Fibroblast of skin of scalp (primary cell): Measurements from ENCODE around the gene SLC26A2.
"Not testable (repeated sequence)": the region's sequence is repeated elsewhere in the genome, so short reads cannot be mapped to it uniquely, and the experiment has no call there.

Experiments
- DNase-seq: peaks from one replicate; pipeline ENCODE4 v3.0.0-alpha.2; 2013

Gene SLC26A2

DNA sequence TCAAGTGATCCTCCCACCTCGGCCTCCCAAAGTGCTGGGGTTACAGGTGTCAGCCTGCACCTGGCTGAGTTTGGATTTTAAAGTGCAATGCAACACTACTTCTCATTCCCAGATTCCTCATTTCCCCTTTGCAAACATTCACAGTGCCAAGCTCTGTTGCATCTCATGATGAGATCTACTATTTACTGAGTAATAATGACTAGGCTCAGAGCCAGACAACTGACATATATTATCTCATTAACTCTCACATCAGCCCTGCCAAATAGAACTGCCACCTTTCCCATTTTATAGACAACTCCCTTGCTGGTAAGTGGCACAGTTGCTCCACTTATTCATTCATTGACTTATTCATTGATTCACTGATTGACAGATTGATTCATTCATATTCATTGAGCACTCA, 22.9 kb upstream of the SLC26A2 start:
- no peak for DNase-seq

DNA sequence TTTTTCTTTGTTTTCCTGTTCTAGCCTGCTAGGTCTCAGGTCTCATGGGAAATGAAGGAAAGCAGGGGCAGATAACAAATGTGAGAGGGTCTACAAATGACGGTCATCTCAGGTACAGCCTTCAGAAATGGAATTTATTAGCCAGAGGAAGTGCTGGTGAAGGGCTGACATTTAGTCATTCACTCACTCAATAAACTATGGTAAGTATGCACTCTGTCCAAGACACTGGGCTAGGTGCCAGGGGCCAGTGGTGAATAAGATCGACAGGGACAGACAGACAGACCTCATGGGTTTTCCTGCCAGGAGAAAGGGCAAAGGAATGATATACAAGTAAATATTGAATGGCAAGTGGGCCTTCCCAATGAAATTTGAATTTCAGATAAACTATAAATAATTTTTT, 22.3 kb upstream of the SLC26A2 start:
- DNase-seq = peak; percentile 80

DNA sequence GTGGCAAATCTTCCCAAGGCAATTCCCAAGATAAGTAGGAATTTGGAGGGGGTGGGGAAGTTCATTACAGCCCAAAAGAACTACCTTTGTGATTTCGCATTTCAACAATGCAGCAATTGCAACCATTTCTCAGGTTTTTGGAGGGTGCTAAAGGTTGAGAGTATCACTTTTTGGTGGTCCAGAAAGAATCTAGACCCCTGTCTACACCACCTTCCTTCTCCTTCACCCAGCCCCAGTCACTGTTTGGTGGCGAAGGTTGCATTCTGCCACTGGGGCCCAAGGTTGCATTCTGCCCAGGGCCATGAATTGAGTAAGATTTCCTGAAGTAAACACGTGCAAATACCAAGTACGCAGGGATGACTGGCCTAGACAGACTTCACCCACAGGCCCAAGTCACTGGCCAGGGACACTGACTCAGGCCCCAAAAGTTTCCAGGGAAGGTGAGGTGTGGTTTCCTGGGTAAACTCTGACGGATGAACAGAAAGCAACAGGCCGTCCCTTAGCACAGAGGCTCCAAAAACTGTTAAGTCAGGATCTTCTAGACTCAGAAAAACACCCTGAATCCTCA, 21.7 kb upstream of the SLC26A2 start:
- DNase-seq = peak; percentile 24

DNA sequence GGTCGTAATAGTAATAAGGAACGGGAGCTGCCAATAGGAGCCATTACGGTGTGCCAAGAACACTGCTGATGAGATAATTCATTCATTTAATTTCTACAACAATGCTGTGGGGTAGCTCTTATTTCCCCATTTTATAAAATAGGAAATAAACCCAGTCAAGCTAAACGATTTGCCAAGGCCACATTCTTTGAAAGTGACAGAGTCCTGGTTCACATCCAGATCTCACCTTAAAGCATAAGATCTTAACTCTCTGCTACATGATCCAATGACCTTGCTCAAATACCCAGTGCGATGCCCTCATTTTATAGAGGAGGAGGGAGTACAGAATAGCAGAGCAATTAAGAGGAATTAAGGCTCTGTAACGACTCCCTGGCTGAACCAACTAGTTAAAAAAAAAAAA, 21.0 kb upstream of the SLC26A2 start:
- no peak for DNase-seq

DNA sequence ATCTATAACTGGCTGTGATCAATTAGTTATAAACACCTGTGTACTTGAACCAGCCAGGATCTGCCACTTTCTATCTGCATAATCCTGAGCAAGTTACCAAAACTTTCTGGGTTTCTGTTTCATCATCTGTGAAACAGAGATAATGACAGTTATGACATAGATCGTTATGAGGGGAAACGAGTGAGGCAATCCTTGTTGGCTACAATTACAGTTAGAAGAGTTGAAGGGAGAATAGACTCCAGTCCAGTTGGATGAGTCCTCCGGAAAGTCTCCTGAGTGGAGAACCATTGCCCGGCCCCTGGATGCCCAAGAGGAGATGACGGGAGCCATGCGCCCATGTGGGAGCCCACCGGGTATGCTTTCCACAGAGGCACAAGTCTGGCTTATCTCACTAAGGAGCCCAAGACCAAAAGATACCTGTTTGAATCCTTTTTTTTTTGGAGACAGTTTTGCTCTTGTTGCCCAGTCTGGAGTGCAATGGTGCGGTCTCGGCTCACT, 20.4 kb upstream of the SLC26A2 start:
- no peak for DNase-seq

DNA sequence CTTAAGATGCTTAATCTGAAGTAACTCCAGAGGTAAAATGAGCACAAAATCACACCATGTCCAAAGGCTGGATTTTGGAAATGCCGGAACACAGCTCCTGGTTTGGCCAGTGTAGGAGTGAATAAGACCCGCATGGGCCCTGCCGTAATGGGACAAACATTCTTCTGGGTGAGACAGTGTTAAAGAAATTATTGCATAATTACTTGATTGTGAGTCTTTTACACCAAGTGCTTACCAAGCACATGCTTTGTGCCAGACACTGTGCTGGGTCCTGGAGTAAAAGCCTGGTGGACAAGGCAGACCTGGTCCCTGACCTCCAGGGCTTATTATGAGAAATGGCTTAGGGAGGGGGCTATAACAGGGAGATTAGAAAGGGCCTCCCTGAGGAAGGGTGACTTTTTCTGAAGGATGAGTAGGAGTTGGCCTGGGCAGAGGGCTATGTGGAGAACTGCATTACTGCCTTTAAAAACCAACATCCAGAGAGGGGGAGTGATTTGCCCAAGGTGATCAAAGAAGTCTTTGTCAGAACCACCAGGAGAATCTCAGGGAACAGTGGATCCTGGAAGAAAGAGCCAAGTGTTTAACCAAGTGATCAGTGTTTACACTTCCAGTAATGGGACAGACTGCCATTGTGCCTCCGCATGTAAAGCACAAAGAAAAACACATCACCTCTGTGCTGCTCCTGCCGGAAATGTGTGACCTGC, 19.5 kb upstream of the SLC26A2 start:
- no peak for DNase-seq

DNA sequence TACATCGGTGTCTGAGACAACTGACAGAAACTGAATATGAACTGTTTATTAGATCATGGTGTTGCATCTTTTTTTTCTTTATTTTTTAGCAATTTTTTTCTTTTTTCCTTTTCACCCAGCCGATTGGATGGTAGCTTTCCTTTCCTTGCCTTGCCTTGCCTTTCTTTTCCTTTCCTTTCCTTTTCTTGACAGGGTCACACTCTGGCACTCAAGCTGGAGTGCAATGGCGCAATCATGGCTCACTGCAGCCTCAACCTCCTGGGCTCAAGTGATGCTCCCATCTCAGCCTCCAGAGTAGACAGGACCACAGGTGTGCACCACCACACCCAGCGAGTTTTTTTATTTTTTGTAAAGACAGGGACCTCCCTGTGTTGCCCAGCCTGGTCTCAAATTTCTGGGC, 18.8 kb upstream of the SLC26A2 start:
- DNase-seq = no peak

DNA sequence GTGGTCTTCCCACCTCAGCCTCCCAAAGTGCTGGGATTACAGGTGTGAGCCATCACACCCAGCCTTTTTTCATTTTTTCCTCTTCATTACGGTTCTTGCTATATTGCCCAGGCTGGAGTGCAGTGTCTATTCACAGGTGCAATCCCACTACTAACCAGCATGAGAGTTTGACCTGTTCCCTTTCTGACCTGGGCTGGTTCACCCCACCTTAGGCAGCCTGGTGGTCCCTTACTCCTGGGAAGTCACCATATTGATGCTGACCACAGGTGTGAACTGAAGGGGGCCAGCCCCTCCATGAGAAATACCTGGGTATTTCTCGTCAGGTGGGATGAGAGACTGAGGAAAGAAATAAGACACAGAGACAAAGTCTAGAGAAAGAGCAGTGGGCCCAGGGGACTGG, 18.4 kb upstream of the SLC26A2 start:
- DNase-seq = no peak

DNA sequence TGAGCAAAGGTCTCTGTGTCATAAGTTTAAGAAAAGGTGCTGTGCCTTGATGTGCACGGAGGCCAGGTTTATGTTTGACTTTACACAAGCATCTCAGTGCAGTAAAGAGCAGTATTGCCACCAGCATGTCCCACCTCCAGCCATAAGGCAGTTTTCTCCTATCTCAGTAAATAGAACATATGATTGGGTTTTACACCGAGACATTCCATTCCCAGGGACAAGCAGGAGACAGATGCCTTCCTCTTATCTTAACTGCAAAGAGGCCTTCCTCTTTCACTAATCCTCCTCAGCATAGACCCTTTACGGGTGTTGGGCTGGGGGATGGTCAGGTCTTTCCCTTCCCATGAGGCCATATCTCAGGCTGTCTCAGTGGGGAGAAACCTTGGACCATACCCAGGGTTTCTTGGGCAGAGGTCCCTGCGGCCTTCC, 17.8 kb upstream of the SLC26A2 start:
- not testable (repeated sequence) for DNase-seq

DNA sequence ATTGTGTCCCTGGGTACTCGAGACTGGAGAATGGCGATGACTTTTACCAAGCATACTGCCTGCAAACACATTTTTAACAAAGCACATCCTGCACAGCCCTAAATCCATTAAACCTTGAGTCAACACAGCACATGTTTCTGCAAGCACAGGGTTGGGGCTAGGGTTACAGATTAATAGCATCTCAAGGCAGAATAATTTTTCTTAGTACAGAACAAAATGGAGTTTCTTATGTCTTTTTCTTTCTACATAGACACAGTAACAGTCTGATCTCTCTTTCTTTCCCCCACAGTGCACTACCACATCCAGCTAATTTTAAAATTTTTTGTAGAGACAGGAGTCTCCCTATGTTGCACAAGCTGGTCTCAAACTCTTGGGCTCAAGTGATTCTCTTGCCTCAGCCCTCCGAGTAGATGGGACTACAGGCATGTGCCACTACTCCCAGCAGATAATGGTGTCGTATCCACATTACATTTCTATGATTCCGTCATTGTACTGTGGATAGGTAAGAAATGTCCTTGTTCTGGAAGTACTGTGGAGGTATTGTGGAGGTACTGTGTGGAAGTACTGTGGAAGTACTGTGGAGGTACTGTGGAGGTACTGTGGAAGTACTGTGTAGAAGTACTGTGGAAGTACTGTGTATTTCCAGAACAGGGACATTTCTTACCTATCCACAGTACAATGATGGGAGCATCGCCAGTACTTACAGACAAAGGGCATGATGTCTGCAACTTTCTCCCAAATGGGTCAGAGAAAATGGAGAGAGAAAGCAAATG, 17.2 kb upstream of the SLC26A2 start:
- not testable (repeated sequence) for DNase-seq

DNA sequence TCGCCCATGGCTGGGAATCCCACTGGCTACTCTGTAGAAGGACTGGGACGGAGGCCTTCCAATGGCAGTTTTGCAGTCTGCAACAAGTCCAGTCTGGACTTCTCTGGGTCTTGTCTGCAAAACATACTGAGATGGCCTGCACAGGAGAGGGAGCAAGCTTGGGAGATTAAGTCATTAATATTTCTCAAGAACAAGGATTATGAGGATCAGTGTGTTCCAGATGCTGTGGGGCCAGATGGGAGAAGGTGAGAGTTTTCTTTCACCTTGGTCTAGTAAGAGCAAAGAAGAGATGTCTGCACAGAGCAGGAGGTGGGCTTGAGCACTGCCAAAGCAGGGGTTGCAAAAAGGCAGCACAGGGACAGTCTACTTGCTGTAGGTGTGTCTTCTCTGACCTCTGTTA, 15.9 kb upstream of the SLC26A2 start, which contains the start of gene PDE6A:
PDE6A (minus strand) TSS at position 128 of the 400 bp plus-strand sequence; CDS start at position 8, 120 bp downstream.
- DNase-seq = no peak

DNA sequence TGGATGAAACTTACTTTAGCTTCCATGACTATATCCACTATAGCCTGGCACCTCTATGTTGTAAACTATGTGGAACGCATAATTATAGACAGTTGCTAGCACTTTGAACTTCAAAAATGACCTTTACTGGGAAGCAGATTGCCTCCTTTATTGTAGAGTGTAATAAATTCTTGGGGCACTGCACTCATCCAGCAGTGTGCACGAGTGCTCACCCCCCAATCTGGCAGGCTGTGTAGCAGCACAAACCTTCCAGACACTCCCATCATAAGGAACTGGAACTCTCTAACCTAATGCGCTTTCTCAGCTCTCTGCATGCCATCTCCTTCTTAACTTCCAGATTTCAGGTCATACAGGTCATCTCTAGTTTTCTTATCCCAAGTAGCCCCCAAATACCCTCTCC, 14.4 kb upstream of the SLC26A2 start:
- DNase-seq = no peak

DNA sequence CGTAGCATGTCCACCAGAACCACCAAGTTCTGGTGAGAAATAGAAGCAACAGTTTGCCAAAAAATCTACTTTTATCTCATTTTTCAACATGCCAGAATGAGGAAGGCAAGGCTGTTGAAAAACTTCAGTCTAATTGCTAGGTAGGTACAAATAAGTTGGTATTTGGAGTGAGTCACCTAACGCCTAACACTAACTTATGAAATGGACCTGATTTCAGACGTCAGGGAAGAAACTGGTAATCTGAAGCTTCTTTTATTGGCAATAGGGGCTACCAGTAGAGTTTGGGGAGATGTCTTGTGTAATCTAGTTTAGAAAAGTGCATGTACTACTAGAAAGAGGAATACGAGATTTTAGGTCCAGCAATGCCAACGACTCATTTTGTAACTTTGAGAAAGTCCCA, 11.6 kb upstream of the SLC26A2 start:
- no peak for DNase-seq

DNA sequence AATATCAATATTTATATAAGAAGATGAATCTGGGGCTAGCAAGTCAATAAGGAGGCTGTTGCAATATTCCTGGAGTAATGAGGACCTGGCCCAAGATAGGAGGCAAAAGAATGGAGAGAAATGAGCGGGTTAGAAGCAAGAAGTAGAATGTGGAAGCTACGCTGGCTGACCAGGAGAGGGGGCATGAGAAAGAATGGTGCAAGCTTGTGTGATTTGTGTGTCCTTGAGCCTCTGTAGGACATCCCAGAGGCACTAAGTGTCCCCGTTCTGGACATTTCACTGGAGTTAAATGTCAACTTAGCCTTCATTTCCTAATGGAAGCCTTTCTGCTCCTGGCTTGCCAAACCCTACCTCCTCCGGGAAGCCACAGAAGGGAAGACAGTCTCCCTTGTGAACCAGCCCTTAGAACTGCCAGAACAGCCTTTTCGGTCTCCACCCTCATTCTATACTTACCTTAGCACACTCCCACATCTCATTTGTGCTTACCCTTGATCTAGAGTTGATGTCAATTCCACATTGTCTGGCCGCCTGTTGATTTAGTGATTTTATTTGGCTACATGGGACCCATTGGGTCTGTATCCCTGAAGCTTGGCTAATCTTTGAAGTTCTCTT, 9.3 kb upstream of the SLC26A2 start:
- DNase-seq = no peak

DNA sequence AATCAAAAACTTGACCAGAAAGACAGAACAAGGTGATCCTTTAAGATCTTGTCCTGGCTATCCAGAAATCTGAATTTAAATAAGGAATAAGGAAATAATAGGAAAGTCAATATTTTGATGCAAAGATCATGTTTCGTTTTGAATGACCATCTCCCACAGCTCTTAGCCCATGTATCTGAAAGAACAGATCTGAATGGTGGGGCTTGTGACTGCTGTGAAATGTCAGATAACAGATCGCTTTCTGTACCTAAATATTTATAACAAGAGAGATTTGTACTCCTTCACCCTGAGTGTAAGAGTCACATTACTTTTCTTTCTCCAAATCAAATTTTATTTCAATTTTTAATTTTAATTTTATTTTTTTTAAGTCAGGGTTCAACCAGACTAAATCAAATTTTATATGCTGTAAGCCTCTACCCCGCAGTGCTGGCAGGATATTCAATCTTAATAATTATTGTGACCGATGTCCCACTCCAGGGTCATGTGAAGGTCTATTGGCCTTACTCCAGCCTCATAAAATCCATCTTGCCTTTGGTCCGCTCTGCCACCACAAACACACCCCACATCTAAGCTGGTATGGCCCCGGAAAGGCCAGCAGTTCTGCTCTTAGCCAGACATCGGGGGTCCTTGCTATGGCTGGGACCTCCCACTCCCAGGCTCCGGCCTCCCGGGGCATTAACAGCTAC, 7.0 kb upstream of the SLC26A2 start:
- no peak for DNase-seq

DNA sequence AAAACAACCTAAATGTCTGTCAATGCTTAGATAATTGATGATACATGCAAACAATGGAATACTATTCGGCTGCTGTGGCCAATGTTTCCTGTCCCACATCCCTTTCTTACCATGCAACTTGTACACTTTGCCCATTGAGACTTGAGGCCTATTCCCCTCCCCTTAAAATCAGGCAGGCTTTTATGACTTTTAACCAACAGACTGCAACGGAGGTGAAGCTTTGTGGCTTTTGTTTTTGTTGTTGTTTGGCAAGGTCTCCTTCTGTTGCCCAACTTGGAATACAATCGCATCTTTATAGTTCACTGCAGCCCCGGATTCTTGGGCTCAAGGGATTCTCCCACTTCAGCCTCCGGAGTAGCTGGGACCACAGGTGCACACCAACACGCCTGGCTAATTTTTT, 5.8 kb upstream of the SLC26A2 start:
- DNase-seq = no peak

DNA sequence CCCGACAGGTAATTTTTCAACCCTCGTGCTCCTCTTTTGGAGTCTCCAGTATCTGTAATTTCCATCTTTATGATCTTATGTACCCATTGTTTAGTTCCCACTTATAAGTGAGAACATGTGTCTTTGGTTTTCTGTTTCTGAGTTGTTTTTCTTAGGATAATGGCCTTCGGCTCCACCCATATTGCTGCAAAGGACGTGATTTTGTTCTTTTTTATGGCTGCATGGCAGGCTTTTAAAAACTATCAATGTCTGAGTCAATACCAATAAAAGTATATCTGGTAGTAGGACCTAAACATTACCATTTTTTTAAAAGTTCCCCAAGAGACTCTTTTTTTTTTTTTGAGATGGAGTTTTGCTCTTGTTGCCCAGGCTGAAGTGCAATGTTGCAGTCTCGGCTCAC, 3.9 kb upstream of the SLC26A2 start:
- no peak for DNase-seq

DNA sequence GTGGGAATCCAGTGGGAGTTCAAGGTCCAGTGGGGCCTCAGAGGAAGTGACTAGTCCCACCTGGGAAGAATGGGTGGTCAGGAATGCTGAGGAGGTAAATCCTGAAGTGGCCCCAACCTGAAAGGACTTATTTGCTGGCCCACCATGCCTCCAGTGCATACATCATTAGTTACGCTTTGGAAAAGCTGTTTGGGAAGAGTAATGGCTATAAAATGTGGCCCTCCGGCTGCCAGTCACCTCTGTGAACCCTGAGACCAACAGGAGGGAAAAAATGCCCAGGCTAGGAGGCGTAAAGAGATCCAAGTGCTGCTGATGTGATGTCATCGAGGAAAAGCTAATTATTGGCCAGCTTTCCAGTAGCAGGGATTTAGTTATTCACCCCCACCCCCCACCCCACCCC, 2.7 kb upstream of the SLC26A2 start:
- DNase-seq = no peak

DNA sequence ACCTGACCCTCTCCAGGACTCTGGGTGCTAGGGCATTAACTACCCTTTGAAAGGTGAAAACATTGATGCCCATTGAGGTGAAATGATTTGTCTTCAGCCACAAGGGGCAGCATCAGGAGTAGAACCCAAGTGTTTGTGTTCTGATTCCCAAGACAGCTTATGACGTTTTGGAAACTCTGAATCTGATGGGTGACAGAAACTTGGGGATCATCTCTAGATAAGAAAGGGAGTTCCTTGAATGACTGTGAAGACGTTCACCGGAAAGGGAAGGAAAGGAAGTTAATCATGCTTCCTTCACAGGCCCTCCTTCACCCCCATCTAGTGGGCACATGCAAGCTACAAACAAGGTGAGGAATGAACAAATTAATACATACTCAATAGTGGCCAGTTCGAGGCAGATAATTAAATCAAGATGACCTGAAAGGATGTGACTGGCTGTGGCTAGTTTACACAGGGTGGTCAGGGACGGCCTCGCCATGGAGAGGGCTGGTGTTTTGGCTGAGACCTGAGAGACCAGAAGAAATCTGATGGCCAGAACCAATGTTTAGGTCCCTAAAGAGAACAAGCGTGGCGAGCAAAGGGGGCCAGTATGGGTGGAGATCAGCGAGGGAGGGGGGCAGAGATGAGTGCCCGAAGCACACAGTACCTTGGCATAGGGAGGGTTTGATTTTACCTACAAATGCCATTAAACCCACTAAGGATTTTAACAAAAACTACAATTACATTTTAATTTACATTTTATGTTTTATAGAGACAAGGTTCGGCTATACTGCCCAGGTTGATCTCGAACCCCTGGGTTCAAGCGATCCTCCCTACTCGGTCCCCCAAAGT, 937 bp upstream of the SLC26A2 start:
- DNase-seq = peak; percentile 62

DNA sequence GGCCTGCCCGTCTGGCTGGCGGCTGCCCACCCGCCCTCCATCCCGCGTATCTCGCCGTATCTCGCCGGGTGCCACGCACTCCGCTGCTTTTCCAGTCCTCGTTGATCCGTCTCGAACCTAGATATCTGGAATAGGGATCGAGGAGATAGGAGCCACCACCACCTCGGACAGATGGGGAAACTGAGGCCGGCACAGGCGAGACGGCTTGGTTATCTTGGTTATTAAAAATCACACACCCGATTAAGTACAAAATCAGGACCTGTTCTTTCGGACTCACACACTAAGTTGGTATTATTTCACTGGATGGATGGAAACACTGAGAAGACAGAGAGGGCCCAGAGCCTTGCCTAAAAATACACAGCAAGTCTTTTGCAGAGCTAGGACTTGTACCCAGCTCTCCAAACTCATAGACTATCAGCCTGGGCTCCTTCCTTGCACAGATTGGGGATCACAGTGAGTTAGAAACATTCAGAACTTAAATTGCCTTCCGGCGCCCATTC, 678 bp downstream of the SLC26A2 start:
- DNase-seq = no peak

DNA sequence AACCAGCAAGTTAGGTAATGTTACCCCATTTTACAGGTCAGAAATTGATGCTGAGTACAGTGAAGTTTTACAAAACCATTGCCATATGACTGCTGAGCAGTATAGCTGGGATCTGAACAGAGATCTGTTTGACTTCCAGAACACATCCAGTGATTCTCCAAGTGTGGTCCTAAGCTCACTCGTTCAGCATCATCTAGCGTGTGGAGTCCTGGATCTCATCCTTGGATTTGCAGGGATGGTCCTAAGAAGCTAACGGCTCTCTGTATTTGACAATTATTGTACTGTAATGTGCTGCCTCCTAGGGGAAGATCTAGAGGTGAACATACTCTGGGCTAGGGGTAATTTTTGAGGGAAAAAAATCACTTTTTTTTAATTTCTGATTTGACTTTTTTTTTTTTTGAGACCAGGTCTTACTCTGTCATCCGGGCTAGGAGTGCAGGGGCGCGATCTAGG, 1.4 kb downstream of the SLC26A2 start:
- DNase-seq = peak; percentile 60
